HTR-8/SVneo (cell line): ENCODE results near the gene ZNF8.
"Not testable (repeated sequence)": the region's sequence is repeated elsewhere in the genome, so short reads cannot be mapped to it uniquely, and the experiment has no call there.

ENCODE experiments used
- DNase-seq: peaks from one replicate; pipeline ENCODE4 v3.0.0; 2011; ENCODE audit warnings: low spot score, mixed read lengths; ENCODE audit not compliant: insufficient read length
- FAIRE-seq: peaks from 2 replicates; lab custom pipeline; 2011; peaks lifted over from hg19 to GRCh38; lab: Jason Lieb, UNC

The ZNF8 gene

GRCh38 chr19:58294743-58295374 lies 16.1 kb downstream of the ZNF8 start:
- FAIRE-seq (no peak), DNase-seq (no peak)

- DNase-seq (no peak), FAIRE-seq (no peak)
Observed at GRCh38 chr19:58296104-58296503, 17.3 kb downstream of the ZNF8 start.

- no peak for DNase-seq
- FAIRE-seq = no peak
Observed at GRCh38 chr19:58300620-58301019, 21.9 kb downstream of the ZNF8 start.

GRCh38 chr19:58304255-58304654 lies 25.5 kb downstream of the ZNF8 start:
- FAIRE-seq = no peak

GRCh38 chr19:58304748-58305064 lies 26.0 kb downstream of the ZNF8 start:
- DNase-seq (no peak), FAIRE-seq (no peak)

More at GRCh38 chr19:58304255-58304654, 25.5 kb downstream of the ZNF8 start:
- no peak for DNase-seq

GRCh38 chr19:58305065-58305931 lies 26.5 kb downstream of the ZNF8 start, which contains the start of gene ERVK3-1:
Gene ERVK3-1 (plus strand): TSS chr19:58305377. CDS start chr19:58312169, 6,792 bp downstream.
- FAIRE-seq = peak; percentile 98

GRCh38 chr19:58305932-58306323 lies 27.2 kb downstream of the ZNF8 start:
- no peak for DNase-seq
- no peak for FAIRE-seq

More at GRCh38 chr19:58305065-58305931, 26.5 kb downstream of the ZNF8 start, which contains the start of gene ERVK3-1:
- DNase-seq = peak; percentile 95

GRCh38 chr19:58307736-58308135 lies 29.0 kb downstream of the ZNF8 start:
- FAIRE-seq = no peak
- no peak for DNase-seq

GRCh38 chr19:58310685-58311084 lies 31.9 kb downstream of the ZNF8 start:
- not testable (repeated sequence) for DNase-seq, FAIRE-seq

- DNase-seq (no peak), FAIRE-seq (peak; percentile 40)
Observed at GRCh38 chr19:58311345-58311865, 32.6 kb downstream of the ZNF8 start.

GRCh38 chr19:58315580-58315979 lies 36.8 kb downstream of the ZNF8 start:
- FAIRE-seq (no peak), DNase-seq (no peak)

GRCh38 chr19:58317476-58318072 lies 38.8 kb downstream of the ZNF8 start:
- no peak for DNase-seq

GRCh38 chr19:58318297-58318696 lies 39.5 kb downstream of the ZNF8 start:
- DNase-seq = no peak
- FAIRE-seq = no peak

More at GRCh38 chr19:58317476-58318072, 38.8 kb downstream of the ZNF8 start:
- FAIRE-seq = no peak

- DNase-seq = no peak
Observed at GRCh38 chr19:58319241-58319640, 40.5 kb downstream of the ZNF8 start.

GRCh38 chr19:58325311-58326022 lies 46.7 kb downstream of the ZNF8 start:
- FAIRE-seq (no peak), DNase-seq (no peak)

More at GRCh38 chr19:58319241-58319640, 40.5 kb downstream of the ZNF8 start:
- peak; percentile 38 for FAIRE-seq

GRCh38 chr19:58326501-58326913 lies 47.8 kb downstream of the ZNF8 start:
- DNase-seq = no peak
- no peak for FAIRE-seq

GRCh38 chr19:58326914-58327726 lies 48.4 kb downstream of the ZNF8 start, which contains the start of gene ZSCAN22:
Gene ZSCAN22 (plus strand): TSS chr19:58326994. CDS start chr19:58334803, 7,809 bp downstream.
- DNase-seq (peak; percentile 96), FAIRE-seq (peak; percentile 95)

GRCh38 chr19:58328999-58329398 lies 50.2 kb downstream of the ZNF8 start:
- no peak for DNase-seq
- no peak for FAIRE-seq

GRCh38 chr19:58330458-58330857 lies 51.7 kb downstream of the ZNF8 start:
- DNase-seq = no peak
- FAIRE-seq = no peak
